Esophagus muscularis mucosa (tissue), 4 donors: Measurements from ENCODE around the gene POLR3GL.

Experiments
- EP300 ChIP-seq: sonication (generic); formaldehyde crosslinking; IDR thresholded peaks from one replicate; pipeline ENCODE4 v1.6.1; 2017; ENCODE audit warnings: antibody characterized with exemption
- POLR2A ChIP-seq: fragments of 450-650 bp; IDR thresholded peaks from one replicate; pipeline ENCODE4 v1.6.1; 2017; ENCODE audit warnings: antibody characterized with exemption, moderate library complexity, mild to moderate bottlenecking, low read depth
- POLR2AphosphoS5 ChIP-seq, 2 donors: sonication (generic); formaldehyde crosslinking; IDR thresholded peaks; one replicate each; pipeline ENCODE4 v1.6.1; 2017; ENCODE audit warnings: antibody characterized with exemption in 2 of 2
- TF ChIP-seq, protein P1 (sequence below), 3 experiments: fragments of 200-600 bp in 2 of 3; fragments of 450-650 bp in 1 of 3; sonication (generic) in 2 of 3; IDR thresholded peaks; one replicate each; pipeline ENCODE4 v1.5.1; 2017 to 2019; ENCODE audit warnings: antibody characterized with exemption in 3 of 3, mild to moderate bottlenecking in 2 of 3, moderate library complexity in 1 of 3

- TF ChIP-seq, protein P1, sequence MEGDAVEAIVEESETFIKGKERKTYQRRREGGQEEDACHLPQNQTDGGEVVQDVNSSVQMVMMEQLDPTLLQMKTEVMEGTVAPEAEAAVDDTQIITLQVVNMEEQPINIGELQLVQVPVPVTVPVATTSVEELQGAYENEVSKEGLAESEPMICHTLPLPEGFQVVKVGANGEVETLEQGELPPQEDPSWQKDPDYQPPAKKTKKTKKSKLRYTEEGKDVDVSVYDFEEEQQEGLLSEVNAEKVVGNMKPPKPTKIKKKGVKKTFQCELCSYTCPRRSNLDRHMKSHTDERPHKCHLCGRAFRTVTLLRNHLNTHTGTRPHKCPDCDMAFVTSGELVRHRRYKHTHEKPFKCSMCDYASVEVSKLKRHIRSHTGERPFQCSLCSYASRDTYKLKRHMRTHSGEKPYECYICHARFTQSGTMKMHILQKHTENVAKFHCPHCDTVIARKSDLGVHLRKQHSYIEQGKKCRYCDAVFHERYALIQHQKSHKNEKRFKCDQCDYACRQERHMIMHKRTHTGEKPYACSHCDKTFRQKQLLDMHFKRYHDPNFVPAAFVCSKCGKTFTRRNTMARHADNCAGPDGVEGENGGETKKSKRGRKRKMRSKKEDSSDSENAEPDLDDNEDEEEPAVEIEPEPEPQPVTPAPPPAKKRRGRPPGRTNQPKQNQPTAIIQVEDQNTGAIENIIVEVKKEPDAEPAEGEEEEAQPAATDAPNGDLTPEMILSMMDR (IDR thresholded peaks at IDR 0.05) = no peak
- TF ChIP-seq POLR2A (no peak), POLR2AphosphoS5 (IDR thresholded peaks at IDR 0.05) (peak; percentile 5 to 31), EP300 (no peak)
These were observed 45.7 kb downstream of the POLR3GL start for GRCh38 chr1:146010126-146010738.
